GM23338 (cell line): ENCODE results near the gene STOX1. TPM values are rescaled to one million over a fixed set of nuclear protein-coding genes. Genes with fewer than 3 reads are reported as not detected.

Experiments used
- ATAC-seq: fragments of 200-7000 bp; cut with Tn5 transposase; 3 replicates; pipeline ENCODE4 v1.9.1; 2020
- DNase-seq: peaks from one replicate; pipeline ENCODE4 v3.0.0-alpha.2; 2015; ENCODE audit warnings: low spot score
- H2AFZ ChIP-seq: fragments of 200-600 bp; sonication (generic); 2 replicates; pipeline ENCODE4 v1.8.0; 2016; ENCODE audit warnings: antibody characterized with exemption, mild to moderate bottlenecking, moderate library complexity
- H3F3A ChIP-seq: fragments of 200-600 bp; sonication (generic); replicated peaks from 2 replicates; pipeline ENCODE4 v1.8.0; 2017; ENCODE audit warnings: antibody characterized with exemption, mixed run types, low read depth
- H3K27ac ChIP-seq: fragments of 200-600 bp; sonication (generic); 2 replicates; pipeline ENCODE4 v1.6.1; 2016; ENCODE audit warnings: low read depth
- H3K27me3 ChIP-seq: fragments of 200-600 bp; sonication (generic); 2 replicates; pipeline ENCODE4 v1.8.0; 2016; ENCODE audit warnings: mild to moderate bottlenecking, mixed run types, moderate library complexity; ENCODE audit not compliant: insufficient read depth
- H3K36me3 ChIP-seq: fragments of 200-600 bp; sonication (generic); 2 replicates; pipeline ENCODE4 v1.8.0; 2016; ENCODE audit warnings: mild to moderate bottlenecking; ENCODE audit not compliant: insufficient read depth
- H3K4me1 ChIP-seq: fragments of 200-600 bp; sonication (generic); 2 replicates; pipeline ENCODE4 v1.8.0; 2016; ENCODE audit warnings: mild to moderate bottlenecking, moderate library complexity; ENCODE audit not compliant: insufficient read depth
- H3K4me2 ChIP-seq: fragments of 200-600 bp; sonication (generic); 2 replicates; pipeline ENCODE4 v1.7.1; 2017; ENCODE audit warnings: mixed run types
- H3K4me3 ChIP-seq: fragments of 200-600 bp; sonication (generic); 2 replicates; pipeline ENCODE4 v1.6.1; 2016; ENCODE audit warnings: mixed run types
- H3K79me2 ChIP-seq: fragments of 200-600 bp; sonication (generic); replicated peaks from 2 replicates; pipeline ENCODE4 v1.8.0; 2017; ENCODE audit warnings: mild to moderate bottlenecking; ENCODE audit not compliant: insufficient read depth
- H3K9me2 ChIP-seq: fragments of 200-600 bp; sonication (generic); 2 replicates; pipeline ENCODE4 v1.8.0; 2017; ENCODE audit not compliant: insufficient read depth
- H4K20me1 ChIP-seq: fragments of 200-600 bp; sonication (generic); replicated peaks from 2 replicates; pipeline ENCODE4 v1.8.0; 2017; ENCODE audit warnings: mild to moderate bottlenecking; ENCODE audit not compliant: insufficient read depth
- H3K27ac Mint-ChIP-seq: 2 replicates; pipeline ENCODE4 v1.8.0; 2020; ENCODE audit warnings: inconsistent platforms, mild to moderate bottlenecking, moderate library complexity, mixed read lengths
- H3K27me3 Mint-ChIP-seq: 3 replicates; pipeline ENCODE4 v1.8.0; 2022; ENCODE audit warnings: low read depth, mild to moderate bottlenecking, moderate library complexity, mixed read lengths, inconsistent platforms; ENCODE audit not compliant: insufficient read depth, poor library complexity
- H3K36me3 Mint-ChIP-seq: 3 replicates; pipeline ENCODE4 v1.8.0; 2021; ENCODE audit warnings: low read depth, mild to moderate bottlenecking, inconsistent platforms, moderate library complexity, mixed read lengths
- H3K4me1 Mint-ChIP-seq: 3 replicates; pipeline ENCODE4 v1.8.0; 2020; ENCODE audit warnings: mild to moderate bottlenecking, inconsistent platforms, mixed read lengths
- H3K4me3 Mint-ChIP-seq: 3 replicates; pipeline ENCODE4 v1.8.0; 2021; ENCODE audit warnings: moderate library complexity, mild to moderate bottlenecking, inconsistent platforms, mixed read lengths
- H3K9me3 Mint-ChIP-seq: 3 replicates; pipeline ENCODE4 v1.8.0; 2020; ENCODE audit warnings: moderate library complexity, mild to moderate bottlenecking, inconsistent platforms, mixed read lengths
- CREB1 ChIP-seq: fragments of 250-450 bp; sonication (Bioruptor Pico); IDR thresholded peaks from 2 replicates; pipeline ENCODE4 v1.5.0; 2020; ENCODE audit warnings: low read depth, mild to moderate bottlenecking, moderate library complexity
- EZH2 ChIP-seq: fragments of 200-600 bp; sonication (generic); IDR thresholded peaks from one replicate; pipeline ENCODE4 v1.8.0; 2017; ENCODE audit warnings: antibody characterized with exemption, mild to moderate bottlenecking, low read depth; ENCODE audit not compliant: unreplicated experiment
- EZH2phosphoT487 ChIP-seq: fragments of 200-600 bp; sonication (generic); IDR thresholded peaks from one replicate; pipeline ENCODE4 v1.8.1; 2018; ENCODE audit warnings: antibody characterized with exemption; ENCODE audit not compliant: unreplicated experiment
- JUNB ChIP-seq: IDR thresholded peaks from one replicate; pipeline ENCODE4 v1.6.1; 2016; ENCODE audit warnings: antibody characterized with exemption; ENCODE audit not compliant: unreplicated experiment
- NANOG ChIP-seq: IDR thresholded peaks from 2 replicates; pipeline ENCODE4 v1.6.1; 2016; ENCODE audit warnings: antibody characterized with exemption, borderline replicate concordance
- POLR2AphosphoS5 ChIP-seq: IDR thresholded peaks from 2 replicates; pipeline ENCODE4 v1.6.1; 2016; ENCODE audit warnings: antibody characterized with exemption, low read depth
- STAT1 ChIP-seq: IDR thresholded peaks from one replicate; pipeline ENCODE4 v1.6.1; 2016; ENCODE audit warnings: antibody characterized with exemption; ENCODE audit not compliant: unreplicated experiment
- ZNF114 ChIP-seq: fragments of 250-450 bp; sonication (Bioruptor Pico); IDR thresholded peaks from 2 replicates; pipeline ENCODE4 v1.5.0; 2020; ENCODE audit warnings: mild to moderate bottlenecking, moderate library complexity
- ZNF331 ChIP-seq: fragments of 250-450 bp; sonication (Bioruptor Pico); IDR thresholded peaks from 2 replicates; pipeline ENCODE4 v1.5.0; 2020; ENCODE audit warnings: low read depth, mild to moderate bottlenecking, moderate library complexity
- polyA plus RNA-seq: library from polyadenylated mRNA; unstranded; fragments of >200 nt; fragmentation: Nextera tagmentation; extraction: Ambion mirVana; gene quantifications from 2 replicates; pipeline ENCODE4 v1.2.1, GENCODE V29; 2016
- total RNA-seq: library from RNA; depleted of rRNA; stranded (reverse); fragments of >200 nt; shearing (Covaris generic); gene quantifications from 2 replicates; pipeline ENCODE4 v1.2.3, GENCODE V29; 2014
- TF ChIP-seq, protein P1 (sequence below): fragments of 250-450 bp; sonication (Bioruptor Pico); IDR thresholded peaks from 2 replicates; pipeline ENCODE4 v1.5.0; 2020; ENCODE audit warnings: mild to moderate bottlenecking, moderate library complexity
- TF ChIP-seq, protein P2 (sequence below): IDR thresholded peaks from one replicate; pipeline ENCODE4 v1.6.1; 2018; ENCODE audit warnings: antibody characterized with exemption; ENCODE audit not compliant: unreplicated experiment
- TF ChIP-seq, protein P3 (sequence below), 2 experiments: fragments of 200-600 bp in 1 of 2; sonication (generic) in 1 of 2; conservative IDR thresholded peaks; 2 replicates each; pipeline versions ENCODE4 v1.5.1 to v1.6.1; 2016 to 2017; ENCODE audit warnings: antibody characterized with exemption in 2 of 2, low read depth in 2 of 2, mild to moderate bottlenecking in 2 of 2, moderate library complexity in 1 of 2
- TF ChIP-seq, protein P4 (sequence below): IDR thresholded peaks from 2 replicates; pipeline ENCODE4 v1.6.1; 2016; ENCODE audit warnings: antibody characterized with exemption

Gene STOX1
- total and polyA plus RNA-seq, 2 experiments from 2014 or later: 1.6 to 2.2 TPM

DNA sequence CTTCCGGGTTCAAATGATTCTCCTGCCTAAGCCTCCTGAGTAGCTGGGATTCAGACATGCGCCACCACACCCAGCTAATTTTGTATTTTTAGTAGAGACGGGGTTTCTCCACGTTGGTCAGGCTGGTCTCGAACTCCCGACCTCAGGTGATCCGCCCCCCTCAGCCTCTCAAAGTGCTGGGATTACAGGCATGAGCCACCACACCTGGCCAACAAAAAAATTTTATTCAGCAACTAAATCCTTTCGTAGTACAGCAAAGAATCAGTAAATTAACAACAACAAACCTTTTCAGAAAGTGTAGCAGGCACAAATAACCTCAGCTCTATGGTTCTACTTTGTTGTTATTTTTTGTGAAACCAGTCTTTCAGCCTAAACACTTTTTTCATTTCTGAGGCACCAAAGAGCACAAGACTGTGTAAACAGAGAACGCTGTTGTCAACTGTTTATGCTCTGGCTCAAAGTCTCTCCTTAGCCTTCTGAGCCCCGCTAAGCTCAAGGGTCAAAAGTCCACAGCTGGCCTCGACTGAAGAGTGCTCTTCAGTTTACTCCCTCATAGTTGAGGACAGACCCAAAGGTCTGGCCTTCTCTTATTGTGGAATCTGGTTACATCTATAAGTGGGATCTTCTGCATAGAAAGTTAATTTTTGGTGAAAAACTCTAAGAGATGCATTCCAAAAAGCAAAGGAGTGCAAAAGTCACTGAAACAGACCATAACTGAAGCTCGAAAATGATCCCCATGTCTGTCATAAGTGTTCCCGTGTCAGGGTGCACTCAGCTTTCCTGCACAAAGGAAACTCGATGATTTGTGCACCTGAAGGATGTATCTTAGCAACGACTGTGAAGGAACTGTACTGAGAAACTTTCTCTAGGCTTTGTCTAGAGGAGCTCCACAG, 49.2 kb downstream of the STOX1 start:
- Histone ChIP-seq H3K4me1 (peaks cover 34% of the 10 kb centered on the region), H3K4me3 (no peak overlapping the region), H3K9me2 (no peaks in the 10 kb centered on the region), H4K20me1 (no peaks in the 10 kb centered on the region), H3K79me2 (no peaks in the 10 kb centered on the region), H3F3A (no peaks in the 10 kb centered on the region; the same call in 1 of the 2 replicates), H3K4me2 (0 out of 2 replicates have a peak overlapping the region, but pooled peaks have one; percentile 57), H3K27ac (no peak overlapping the region), H3K27me3 (no peaks in the 10 kb centered on the region), H2AFZ (no peak overlapping the region), H3K36me3 (no peaks in the 10 kb centered on the region)
- Mint-ChIP-seq H3K36me3 (no peaks in the 10 kb centered on the region), H3K27me3 (peaks cover 3% of the 10 kb centered on the region), H3K4me3 (no peak overlapping the region), H3K27ac (no peak overlapping the region), H3K4me1 (peaks cover 39% of the 10 kb centered on the region), H3K9me3 (no peaks in the 10 kb centered on the region; the same call in 2 of the 3 replicates)
- DNase-seq (no peak), ATAC-seq (peak; percentile 15)
- TF ChIP-seq POLR2AphosphoS5: no peak
- TF ChIP-seq CREB1 (CRISPR knock-in tag): no peak
- TF ChIP-seq JUNB: no peak
- TF ChIP-seq, protein P1, sequence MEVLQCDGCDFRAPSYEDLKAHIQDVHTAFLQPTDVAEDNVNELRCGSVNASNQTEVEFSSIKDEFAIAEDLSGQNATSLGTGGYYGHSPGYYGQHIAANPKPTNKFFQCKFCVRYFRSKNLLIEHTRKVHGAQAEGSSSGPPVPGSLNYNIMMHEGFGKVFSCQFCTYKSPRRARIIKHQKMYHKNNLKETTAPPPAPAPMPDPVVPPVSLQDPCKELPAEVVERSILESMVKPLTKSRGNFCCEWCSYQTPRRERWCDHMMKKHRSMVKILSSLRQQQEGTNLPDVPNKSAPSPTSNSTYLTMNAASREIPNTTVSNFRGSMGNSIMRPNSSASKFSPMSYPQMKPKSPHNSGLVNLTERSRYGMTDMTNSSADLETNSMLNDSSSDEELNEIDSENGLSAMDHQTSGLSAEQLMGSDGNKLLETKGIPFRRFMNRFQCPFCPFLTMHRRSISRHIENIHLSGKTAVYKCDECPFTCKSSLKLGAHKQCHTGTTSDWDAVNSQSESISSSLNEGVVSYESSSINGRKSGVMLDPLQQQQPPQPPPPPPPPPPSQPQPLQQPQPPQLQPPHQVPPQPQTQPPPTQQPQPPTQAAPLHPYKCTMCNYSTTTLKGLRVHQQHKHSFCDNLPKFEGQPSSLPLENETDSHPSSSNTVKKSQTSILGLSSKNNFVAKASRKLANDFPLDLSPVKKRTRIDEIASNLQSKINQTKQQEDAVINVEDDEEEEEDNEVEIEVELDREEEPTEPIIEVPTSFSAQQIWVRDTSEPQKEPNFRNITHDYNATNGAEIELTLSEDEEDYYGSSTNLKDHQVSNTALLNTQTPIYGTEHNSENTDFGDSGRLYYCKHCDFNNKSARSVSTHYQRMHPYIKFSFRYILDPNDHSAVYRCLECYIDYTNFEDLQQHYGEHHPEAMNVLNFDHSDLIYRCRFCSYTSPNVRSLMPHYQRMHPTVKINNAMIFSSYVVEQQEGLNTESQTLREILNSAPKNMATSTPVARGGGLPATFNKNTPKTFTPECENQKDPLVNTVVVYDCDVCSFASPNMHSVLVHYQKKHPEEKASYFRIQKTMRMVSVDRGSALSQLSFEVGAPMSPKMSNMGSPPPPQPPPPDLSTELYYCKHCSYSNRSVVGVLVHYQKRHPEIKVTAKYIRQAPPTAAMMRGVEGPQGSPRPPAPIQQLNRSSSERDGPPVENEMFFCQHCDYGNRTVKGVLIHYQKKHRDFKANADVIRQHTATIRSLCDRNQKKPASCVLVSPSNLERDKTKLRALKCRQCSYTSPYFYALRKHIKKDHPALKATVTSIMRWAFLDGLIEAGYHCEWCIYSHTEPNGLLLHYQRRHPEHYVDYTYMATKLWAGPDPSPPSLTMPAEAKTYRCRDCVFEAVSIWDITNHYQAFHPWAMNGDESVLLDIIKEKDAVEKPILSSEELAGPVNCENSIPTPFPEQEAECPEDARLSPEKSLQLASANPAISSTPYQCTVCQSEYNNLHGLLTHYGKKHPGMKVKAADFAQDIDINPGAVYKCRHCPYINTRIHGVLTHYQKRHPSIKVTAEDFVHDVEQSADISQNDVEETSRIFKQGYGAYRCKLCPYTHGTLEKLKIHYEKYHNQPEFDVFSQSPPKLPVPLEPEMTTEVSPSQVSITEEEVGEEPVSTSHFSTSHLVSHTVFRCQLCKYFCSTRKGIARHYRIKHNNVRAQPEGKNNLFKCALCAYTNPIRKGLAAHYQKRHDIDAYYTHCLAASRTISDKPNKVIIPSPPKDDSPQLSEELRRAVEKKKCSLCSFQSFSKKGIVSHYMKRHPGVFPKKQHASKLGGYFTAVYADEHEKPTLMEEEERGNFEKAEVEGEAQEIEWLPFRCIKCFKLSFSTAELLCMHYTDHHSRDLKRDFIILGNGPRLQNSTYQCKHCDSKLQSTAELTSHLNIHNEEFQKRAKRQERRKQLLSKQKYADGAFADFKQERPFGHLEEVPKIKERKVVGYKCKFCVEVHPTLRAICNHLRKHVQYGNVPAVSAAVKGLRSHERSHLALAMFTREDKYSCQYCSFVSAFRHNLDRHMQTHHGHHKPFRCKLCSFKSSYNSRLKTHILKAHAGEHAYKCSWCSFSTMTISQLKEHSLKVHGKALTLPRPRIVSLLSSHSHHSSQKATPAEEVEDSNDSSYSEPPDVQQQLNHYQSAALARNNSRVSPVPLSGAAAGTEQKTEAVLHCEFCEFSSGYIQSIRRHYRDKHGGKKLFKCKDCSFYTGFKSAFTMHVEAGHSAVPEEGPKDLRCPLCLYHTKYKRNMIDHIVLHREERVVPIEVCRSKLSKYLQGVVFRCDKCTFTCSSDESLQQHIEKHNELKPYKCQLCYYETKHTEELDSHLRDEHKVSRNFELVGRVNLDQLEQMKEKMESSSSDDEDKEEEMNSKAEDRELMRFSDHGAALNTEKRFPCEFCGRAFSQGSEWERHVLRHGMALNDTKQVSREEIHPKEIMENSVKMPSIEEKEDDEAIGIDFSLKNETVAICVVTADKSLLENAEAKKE: no peak
- TF ChIP-seq, protein P2, sequence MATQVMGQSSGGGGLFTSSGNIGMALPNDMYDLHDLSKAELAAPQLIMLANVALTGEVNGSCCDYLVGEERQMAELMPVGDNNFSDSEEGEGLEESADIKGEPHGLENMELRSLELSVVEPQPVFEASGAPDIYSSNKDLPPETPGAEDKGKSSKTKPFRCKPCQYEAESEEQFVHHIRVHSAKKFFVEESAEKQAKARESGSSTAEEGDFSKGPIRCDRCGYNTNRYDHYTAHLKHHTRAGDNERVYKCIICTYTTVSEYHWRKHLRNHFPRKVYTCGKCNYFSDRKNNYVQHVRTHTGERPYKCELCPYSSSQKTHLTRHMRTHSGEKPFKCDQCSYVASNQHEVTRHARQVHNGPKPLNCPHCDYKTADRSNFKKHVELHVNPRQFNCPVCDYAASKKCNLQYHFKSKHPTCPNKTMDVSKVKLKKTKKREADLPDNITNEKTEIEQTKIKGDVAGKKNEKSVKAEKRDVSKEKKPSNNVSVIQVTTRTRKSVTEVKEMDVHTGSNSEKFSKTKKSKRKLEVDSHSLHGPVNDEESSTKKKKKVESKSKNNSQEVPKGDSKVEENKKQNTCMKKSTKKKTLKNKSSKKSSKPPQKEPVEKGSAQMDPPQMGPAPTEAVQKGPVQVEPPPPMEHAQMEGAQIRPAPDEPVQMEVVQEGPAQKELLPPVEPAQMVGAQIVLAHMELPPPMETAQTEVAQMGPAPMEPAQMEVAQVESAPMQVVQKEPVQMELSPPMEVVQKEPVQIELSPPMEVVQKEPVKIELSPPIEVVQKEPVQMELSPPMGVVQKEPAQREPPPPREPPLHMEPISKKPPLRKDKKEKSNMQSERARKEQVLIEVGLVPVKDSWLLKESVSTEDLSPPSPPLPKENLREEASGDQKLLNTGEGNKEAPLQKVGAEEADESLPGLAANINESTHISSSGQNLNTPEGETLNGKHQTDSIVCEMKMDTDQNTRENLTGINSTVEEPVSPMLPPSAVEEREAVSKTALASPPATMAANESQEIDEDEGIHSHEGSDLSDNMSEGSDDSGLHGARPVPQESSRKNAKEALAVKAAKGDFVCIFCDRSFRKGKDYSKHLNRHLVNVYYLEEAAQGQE: no peak
- TF ChIP-seq NANOG: no peak
- TF ChIP-seq, protein P3, sequence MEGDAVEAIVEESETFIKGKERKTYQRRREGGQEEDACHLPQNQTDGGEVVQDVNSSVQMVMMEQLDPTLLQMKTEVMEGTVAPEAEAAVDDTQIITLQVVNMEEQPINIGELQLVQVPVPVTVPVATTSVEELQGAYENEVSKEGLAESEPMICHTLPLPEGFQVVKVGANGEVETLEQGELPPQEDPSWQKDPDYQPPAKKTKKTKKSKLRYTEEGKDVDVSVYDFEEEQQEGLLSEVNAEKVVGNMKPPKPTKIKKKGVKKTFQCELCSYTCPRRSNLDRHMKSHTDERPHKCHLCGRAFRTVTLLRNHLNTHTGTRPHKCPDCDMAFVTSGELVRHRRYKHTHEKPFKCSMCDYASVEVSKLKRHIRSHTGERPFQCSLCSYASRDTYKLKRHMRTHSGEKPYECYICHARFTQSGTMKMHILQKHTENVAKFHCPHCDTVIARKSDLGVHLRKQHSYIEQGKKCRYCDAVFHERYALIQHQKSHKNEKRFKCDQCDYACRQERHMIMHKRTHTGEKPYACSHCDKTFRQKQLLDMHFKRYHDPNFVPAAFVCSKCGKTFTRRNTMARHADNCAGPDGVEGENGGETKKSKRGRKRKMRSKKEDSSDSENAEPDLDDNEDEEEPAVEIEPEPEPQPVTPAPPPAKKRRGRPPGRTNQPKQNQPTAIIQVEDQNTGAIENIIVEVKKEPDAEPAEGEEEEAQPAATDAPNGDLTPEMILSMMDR (conservative IDR thresholded peaks at IDR 0.05; ENCODE audit: low read depth in 2 of 2): no peak
- TF ChIP-seq EZH2phosphoT487: no peak
- TF ChIP-seq ZNF331 (CRISPR knock-in tag): no peak
- no peak for TF ChIP-seq EZH2
- TF ChIP-seq ZNF114 (CRISPR knock-in tag): no peak
- TF ChIP-seq, protein P4, sequence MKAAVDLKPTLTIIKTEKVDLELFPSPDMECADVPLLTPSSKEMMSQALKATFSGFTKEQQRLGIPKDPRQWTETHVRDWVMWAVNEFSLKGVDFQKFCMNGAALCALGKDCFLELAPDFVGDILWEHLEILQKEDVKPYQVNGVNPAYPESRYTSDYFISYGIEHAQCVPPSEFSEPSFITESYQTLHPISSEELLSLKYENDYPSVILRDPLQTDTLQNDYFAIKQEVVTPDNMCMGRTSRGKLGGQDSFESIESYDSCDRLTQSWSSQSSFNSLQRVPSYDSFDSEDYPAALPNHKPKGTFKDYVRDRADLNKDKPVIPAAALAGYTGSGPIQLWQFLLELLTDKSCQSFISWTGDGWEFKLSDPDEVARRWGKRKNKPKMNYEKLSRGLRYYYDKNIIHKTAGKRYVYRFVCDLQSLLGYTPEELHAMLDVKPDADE: no peak
- TF ChIP-seq STAT1: no peak
